GM23338 (cell line): ENCODE measurements around the gene ANKFN1. TPM values are rescaled to one million over a fixed set of nuclear protein-coding genes. Genes with fewer than 3 reads are reported as not detected.

ENCODE experiments used
- ATAC-seq: fragments of 200-7000 bp; cut with Tn5 transposase; 3 replicates; pipeline ENCODE4 v1.9.1; 2020
- DNase-seq: peaks from one replicate; pipeline ENCODE4 v3.0.0-alpha.2; 2015; ENCODE audit warnings: low spot score
- H2AFZ ChIP-seq: fragments of 200-600 bp; sonication (generic); 2 replicates; pipeline ENCODE4 v1.8.0; 2016; ENCODE audit warnings: antibody characterized with exemption, mild to moderate bottlenecking, moderate library complexity
- H3F3A ChIP-seq: fragments of 200-600 bp; sonication (generic); replicated peaks from 2 replicates; pipeline ENCODE4 v1.8.0; 2017; ENCODE audit warnings: antibody characterized with exemption, mixed run types, low read depth
- H3K27ac ChIP-seq: fragments of 200-600 bp; sonication (generic); 2 replicates; pipeline ENCODE4 v1.6.1; 2016; ENCODE audit warnings: low read depth
- H3K27me3 ChIP-seq: fragments of 200-600 bp; sonication (generic); 2 replicates; pipeline ENCODE4 v1.8.0; 2016; ENCODE audit warnings: mild to moderate bottlenecking, mixed run types, moderate library complexity; ENCODE audit not compliant: insufficient read depth
- H3K36me3 ChIP-seq: fragments of 200-600 bp; sonication (generic); 2 replicates; pipeline ENCODE4 v1.8.0; 2016; ENCODE audit warnings: mild to moderate bottlenecking; ENCODE audit not compliant: insufficient read depth
- H3K4me1 ChIP-seq: fragments of 200-600 bp; sonication (generic); 2 replicates; pipeline ENCODE4 v1.8.0; 2016; ENCODE audit warnings: mild to moderate bottlenecking, moderate library complexity; ENCODE audit not compliant: insufficient read depth
- H3K4me2 ChIP-seq: fragments of 200-600 bp; sonication (generic); 2 replicates; pipeline ENCODE4 v1.7.1; 2017; ENCODE audit warnings: mixed run types
- H3K4me3 ChIP-seq: fragments of 200-600 bp; sonication (generic); 2 replicates; pipeline ENCODE4 v1.6.1; 2016; ENCODE audit warnings: mixed run types
- H3K79me2 ChIP-seq: fragments of 200-600 bp; sonication (generic); replicated peaks from 2 replicates; pipeline ENCODE4 v1.8.0; 2017; ENCODE audit warnings: mild to moderate bottlenecking; ENCODE audit not compliant: insufficient read depth
- H3K9me2 ChIP-seq: fragments of 200-600 bp; sonication (generic); 2 replicates; pipeline ENCODE4 v1.8.0; 2017; ENCODE audit not compliant: insufficient read depth
- H4K20me1 ChIP-seq: fragments of 200-600 bp; sonication (generic); replicated peaks from 2 replicates; pipeline ENCODE4 v1.8.0; 2017; ENCODE audit warnings: mild to moderate bottlenecking; ENCODE audit not compliant: insufficient read depth
- H3K27ac Mint-ChIP-seq: 2 replicates; pipeline ENCODE4 v1.8.0; 2020; ENCODE audit warnings: inconsistent platforms, mild to moderate bottlenecking, moderate library complexity, mixed read lengths
- H3K27me3 Mint-ChIP-seq: 3 replicates; pipeline ENCODE4 v1.8.0; 2022; ENCODE audit warnings: low read depth, mild to moderate bottlenecking, moderate library complexity, mixed read lengths, inconsistent platforms; ENCODE audit not compliant: insufficient read depth, poor library complexity
- H3K36me3 Mint-ChIP-seq: 3 replicates; pipeline ENCODE4 v1.8.0; 2021; ENCODE audit warnings: low read depth, mild to moderate bottlenecking, inconsistent platforms, moderate library complexity, mixed read lengths
- H3K4me1 Mint-ChIP-seq: 3 replicates; pipeline ENCODE4 v1.8.0; 2020; ENCODE audit warnings: mild to moderate bottlenecking, inconsistent platforms, mixed read lengths
- H3K4me3 Mint-ChIP-seq: 3 replicates; pipeline ENCODE4 v1.8.0; 2021; ENCODE audit warnings: moderate library complexity, mild to moderate bottlenecking, inconsistent platforms, mixed read lengths
- H3K9me3 Mint-ChIP-seq: 3 replicates; pipeline ENCODE4 v1.8.0; 2020; ENCODE audit warnings: moderate library complexity, mild to moderate bottlenecking, inconsistent platforms, mixed read lengths
- CREB1 ChIP-seq: fragments of 250-450 bp; sonication (Bioruptor Pico); IDR thresholded peaks from 2 replicates; pipeline ENCODE4 v1.5.0; 2020; ENCODE audit warnings: low read depth, mild to moderate bottlenecking, moderate library complexity
- CTCF ChIP-seq, 2 experiments: fragments of 200-600 bp in 1 of 2; sonication (generic) in 1 of 2; conservative IDR thresholded peaks; 2 replicates each; pipeline versions ENCODE4 v1.5.1 to v1.6.1; 2016 to 2017; ENCODE audit warnings: antibody characterized with exemption in 2 of 2, low read depth in 2 of 2, mild to moderate bottlenecking in 2 of 2, moderate library complexity in 1 of 2
- ETS1 ChIP-seq: IDR thresholded peaks from 2 replicates; pipeline ENCODE4 v1.6.1; 2016; ENCODE audit warnings: antibody characterized with exemption
- EZH2phosphoT487 ChIP-seq: fragments of 200-600 bp; sonication (generic); IDR thresholded peaks from one replicate; pipeline ENCODE4 v1.8.1; 2018; ENCODE audit warnings: antibody characterized with exemption; ENCODE audit not compliant: unreplicated experiment
- JUNB ChIP-seq: IDR thresholded peaks from one replicate; pipeline ENCODE4 v1.6.1; 2016; ENCODE audit warnings: antibody characterized with exemption; ENCODE audit not compliant: unreplicated experiment
- POLR2AphosphoS5 ChIP-seq: IDR thresholded peaks from 2 replicates; pipeline ENCODE4 v1.6.1; 2016; ENCODE audit warnings: antibody characterized with exemption, low read depth
- STAT1 ChIP-seq: IDR thresholded peaks from one replicate; pipeline ENCODE4 v1.6.1; 2016; ENCODE audit warnings: antibody characterized with exemption; ENCODE audit not compliant: unreplicated experiment
- ZNF462 ChIP-seq: fragments of 250-450 bp; sonication (Bioruptor Pico); IDR thresholded peaks from 2 replicates; pipeline ENCODE4 v1.5.0; 2020; ENCODE audit warnings: mild to moderate bottlenecking, moderate library complexity
- polyA plus RNA-seq: library from polyadenylated mRNA; unstranded; fragments of >200 nt; fragmentation: Nextera tagmentation; extraction: Ambion mirVana; gene quantifications from 2 replicates; pipeline ENCODE4 v1.2.1, GENCODE V29; 2016
- total RNA-seq: library from RNA; depleted of rRNA; stranded (reverse); fragments of >200 nt; shearing (Covaris generic); gene quantifications from 2 replicates; pipeline ENCODE4 v1.2.3, GENCODE V29; 2014
- TF ChIP-seq, protein P1 (sequence below): IDR thresholded peaks from one replicate; pipeline ENCODE4 v1.6.1; 2018; ENCODE audit warnings: antibody characterized with exemption; ENCODE audit not compliant: unreplicated experiment

The ANKFN1 gene
- total and polyA plus RNA-seq, 2 experiments from 2014 or later: not detected

DNA sequence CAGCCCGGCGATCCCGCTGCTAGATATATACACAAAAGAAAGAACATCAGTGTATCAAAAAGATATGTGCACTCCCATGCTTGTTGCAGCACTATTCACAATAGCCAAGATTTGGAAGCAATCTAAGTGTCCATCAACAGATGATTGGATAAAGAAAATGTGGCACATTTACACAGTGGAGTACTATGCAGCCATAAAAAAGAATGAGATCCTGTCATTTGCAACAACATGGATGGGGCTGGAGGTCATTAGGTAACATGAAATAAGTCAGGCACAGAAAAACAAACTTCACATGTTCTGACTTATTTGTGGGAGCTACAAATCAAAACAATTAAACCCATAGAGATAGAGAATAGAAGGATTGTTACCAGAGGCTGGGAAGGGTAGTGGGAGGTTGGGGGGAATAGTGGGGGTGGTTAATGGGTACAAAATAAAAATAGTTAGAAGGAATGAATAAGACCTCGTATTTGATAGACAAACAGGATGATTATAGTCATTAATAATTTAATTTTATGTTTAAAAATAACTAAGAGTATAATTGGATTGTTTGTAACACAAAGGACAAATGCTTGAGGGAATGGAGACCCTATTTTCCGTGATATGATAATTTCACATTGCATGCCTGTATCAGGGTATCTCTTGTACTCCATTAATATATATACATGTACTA lies 263.5 kb downstream of the ANKFN1 start (continued):
- TF ChIP-seq ZNF462 (CRISPR knock-in tag) (no peak), CTCF (conservative IDR thresholded peaks at IDR 0.05; ENCODE audit: low read depth in 2 of 2) (no peak), STAT1 (no peak)

DNA sequence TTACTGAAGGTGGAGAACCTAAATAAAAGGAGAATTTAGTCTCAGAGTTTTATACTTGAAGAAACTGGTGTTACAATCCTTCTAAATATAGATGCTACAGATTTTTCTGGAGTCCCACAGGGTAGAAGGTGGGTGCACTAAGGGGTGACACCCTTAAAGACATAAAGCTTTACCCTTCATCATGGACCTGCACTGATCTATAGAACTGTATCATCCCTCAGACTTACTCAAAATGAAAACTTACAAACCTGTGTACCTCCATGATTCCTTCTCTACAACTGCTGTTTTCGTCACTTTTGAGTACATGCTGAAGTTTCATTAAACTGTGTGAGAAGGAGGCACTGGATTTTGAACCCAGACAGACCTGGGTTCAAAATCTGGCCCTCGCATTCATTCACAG lies 270.7 kb downstream of the ANKFN1 start:
- no peak for ATAC-seq
- no peak overlapping the region for H3K4me2 ChIP-seq
- H3K79me2 ChIP-seq: no peaks in the 10 kb centered on the region
- H3K9me2 ChIP-seq: no peaks in the 10 kb centered on the region
- H3K27me3 ChIP-seq: no peaks in the 10 kb centered on the region
- Mint-ChIP-seq H3K27ac (no peak overlapping the region), H3K36me3 (no peaks in the 10 kb centered on the region), H3K4me3 (no peak overlapping the region), H3K27me3 (no peaks in the 10 kb centered on the region), H3K4me1 (no peaks in the 10 kb centered on the region; the same call in 2 of the 3 replicates), H3K9me3 (no peaks in the 10 kb centered on the region)
- no peak overlapping the region for H3K27ac ChIP-seq
- no peaks in the 10 kb centered on the region for H3K4me1 ChIP-seq
- no peaks in the 10 kb centered on the region for H3F3A ChIP-seq
- H4K20me1 ChIP-seq: no peaks in the 10 kb centered on the region
- H3K4me3 ChIP-seq: no peak overlapping the region
- no peak for DNase-seq
- no peaks in the 10 kb centered on the region for H3K36me3 ChIP-seq
- no peak overlapping the region for H2AFZ ChIP-seq
- TF ChIP-seq STAT1: no peak
- no peak for TF ChIP-seq CREB1 (CRISPR knock-in tag)
- no peak for TF ChIP-seq ETS1
- no peak for TF ChIP-seq JUNB
- TF ChIP-seq EZH2phosphoT487: no peak
- no peak for TF ChIP-seq CTCF (conservative IDR thresholded peaks at IDR 0.05; ENCODE audit: low read depth in 2 of 2)
- TF ChIP-seq POLR2AphosphoS5: no peak
- TF ChIP-seq, protein P1, sequence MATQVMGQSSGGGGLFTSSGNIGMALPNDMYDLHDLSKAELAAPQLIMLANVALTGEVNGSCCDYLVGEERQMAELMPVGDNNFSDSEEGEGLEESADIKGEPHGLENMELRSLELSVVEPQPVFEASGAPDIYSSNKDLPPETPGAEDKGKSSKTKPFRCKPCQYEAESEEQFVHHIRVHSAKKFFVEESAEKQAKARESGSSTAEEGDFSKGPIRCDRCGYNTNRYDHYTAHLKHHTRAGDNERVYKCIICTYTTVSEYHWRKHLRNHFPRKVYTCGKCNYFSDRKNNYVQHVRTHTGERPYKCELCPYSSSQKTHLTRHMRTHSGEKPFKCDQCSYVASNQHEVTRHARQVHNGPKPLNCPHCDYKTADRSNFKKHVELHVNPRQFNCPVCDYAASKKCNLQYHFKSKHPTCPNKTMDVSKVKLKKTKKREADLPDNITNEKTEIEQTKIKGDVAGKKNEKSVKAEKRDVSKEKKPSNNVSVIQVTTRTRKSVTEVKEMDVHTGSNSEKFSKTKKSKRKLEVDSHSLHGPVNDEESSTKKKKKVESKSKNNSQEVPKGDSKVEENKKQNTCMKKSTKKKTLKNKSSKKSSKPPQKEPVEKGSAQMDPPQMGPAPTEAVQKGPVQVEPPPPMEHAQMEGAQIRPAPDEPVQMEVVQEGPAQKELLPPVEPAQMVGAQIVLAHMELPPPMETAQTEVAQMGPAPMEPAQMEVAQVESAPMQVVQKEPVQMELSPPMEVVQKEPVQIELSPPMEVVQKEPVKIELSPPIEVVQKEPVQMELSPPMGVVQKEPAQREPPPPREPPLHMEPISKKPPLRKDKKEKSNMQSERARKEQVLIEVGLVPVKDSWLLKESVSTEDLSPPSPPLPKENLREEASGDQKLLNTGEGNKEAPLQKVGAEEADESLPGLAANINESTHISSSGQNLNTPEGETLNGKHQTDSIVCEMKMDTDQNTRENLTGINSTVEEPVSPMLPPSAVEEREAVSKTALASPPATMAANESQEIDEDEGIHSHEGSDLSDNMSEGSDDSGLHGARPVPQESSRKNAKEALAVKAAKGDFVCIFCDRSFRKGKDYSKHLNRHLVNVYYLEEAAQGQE: no peak
